Activated T-helper 2 cell treated with anti-CD3 and anti-CD28 coated beads, Interferon-gamma antibody, Interleukin-2, Interleukin-4, amounts not matched to agents 10 μg/mL and 5 μg/mL and 100 μg/mL, durations not matched to agents 14 hours and 24 hours and 36 hours (primary cell): ENCODE measurements around the gene INSL3. TPM values are rescaled to one million over a fixed set of nuclear protein-coding genes. Genes with fewer than 3 reads are reported as not detected.
A peak's percentile ranks its signal among the peaks of the same experiment; 100 is the strongest.

Source experiments
- DNase-seq: peaks from one replicate; pipeline ENCODE4 v3.0.0; 2021; ENCODE audit warnings: low spot score
- H3K27ac Mint-ChIP-seq: one replicate; pipeline ENCODE4 v1.8.0; 2021; ENCODE audit warnings: mixed read lengths
- H3K27me3 Mint-ChIP-seq: one replicate; pipeline ENCODE4 v1.8.0; 2021; ENCODE audit warnings: low read depth, mixed read lengths
- H3K36me3 Mint-ChIP-seq: one replicate; pipeline ENCODE4 v1.8.0; 2021; ENCODE audit warnings: low read depth, mixed read lengths
- H3K4me1 Mint-ChIP-seq: one replicate; pipeline ENCODE4 v1.8.0; 2021; ENCODE audit warnings: low read depth, mixed read lengths
- H3K4me3 Mint-ChIP-seq: one replicate; pipeline ENCODE4 v1.8.0; 2021; ENCODE audit warnings: low read depth, mild to moderate bottlenecking, moderate library complexity, mixed read lengths
- H3K9me3 Mint-ChIP-seq: one replicate; pipeline ENCODE4 v1.8.0; 2021; ENCODE audit warnings: mixed read lengths
- intact Hi-C: fragments of 100-400 bp; cut with micrococcal nuclease; formaldehyde crosslinking; loops from one replicate; pipeline ENCODE4 v1.15.1; 2023
- total RNA-seq: library from RNA; stranded (reverse); gene quantifications from 2 replicates; pipeline ENCODE4 v1.2.3, GENCODE V29; 2022

The INSL3 gene, protein sequence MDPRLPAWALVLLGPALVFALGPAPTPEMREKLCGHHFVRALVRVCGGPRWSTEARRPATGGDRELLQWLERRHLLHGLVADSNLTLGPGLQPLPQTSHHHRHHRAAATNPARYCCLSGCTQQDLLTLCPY
- 6.2 and 6.9 TPM in 2 replicates for total RNA-seq

DNA sequence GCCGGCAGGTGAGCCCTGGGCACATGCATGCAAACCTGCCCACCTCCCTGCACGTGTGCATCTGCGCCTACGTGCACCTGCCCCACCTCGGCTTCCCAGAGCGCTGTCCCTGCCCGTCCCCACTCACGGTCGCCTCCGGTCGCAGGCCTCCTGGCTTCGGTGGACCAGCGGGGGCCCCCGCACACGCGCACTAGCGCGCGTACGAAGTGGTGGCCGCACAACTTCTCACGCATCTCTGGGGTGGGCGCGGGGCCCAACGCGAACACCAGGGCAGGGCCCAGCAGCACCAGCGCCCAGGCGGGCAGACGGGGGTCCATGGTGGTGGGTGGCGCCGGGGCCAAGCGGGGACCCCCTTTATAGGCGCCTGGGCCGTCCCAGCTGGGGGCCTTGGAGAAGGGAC, at the start of gene INSL3:
Gene INSL3 (minus strand): TSS at position 330 of the 400 bp plus-strand sequence. CDS start 13 bp downstream, at position 317.
- no peak within 1 kb of the TSS for H3K27ac Mint-ChIP-seq

DNA sequence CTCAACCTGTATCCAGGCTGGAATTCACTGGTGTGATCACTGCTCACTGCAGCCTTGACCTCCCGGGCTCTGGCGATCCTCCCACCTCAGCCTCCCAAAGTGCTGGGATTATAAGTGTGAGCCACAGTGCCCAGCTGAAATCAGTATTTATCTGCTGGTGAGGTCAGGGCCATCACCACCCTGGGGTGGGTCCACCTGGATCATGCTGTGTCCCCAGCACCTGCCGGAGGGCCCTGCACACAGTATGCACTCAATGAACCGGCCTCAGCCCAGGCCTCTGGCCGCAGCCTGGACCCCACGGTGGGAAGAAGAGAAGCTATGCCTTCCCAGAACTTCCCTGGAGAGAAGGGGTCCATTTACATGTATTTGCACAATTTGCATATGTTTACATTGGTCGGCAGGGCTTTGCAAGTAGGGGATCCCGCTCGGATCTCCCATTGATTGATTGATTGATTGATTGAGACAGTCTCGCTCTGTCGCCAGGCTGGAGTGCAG, 47.8 kb upstream of the INSL3 start:
- H3K4me1 Mint-ChIP-seq = peaks cover 2% of the 10 kb centered on the region
- no peak overlapping the region for H3K27ac Mint-ChIP-seq
- H3K9me3 Mint-ChIP-seq = no peaks in the 10 kb centered on the region
- peaks cover 17% of the 10 kb centered on the region for H3K36me3 Mint-ChIP-seq
- no peak overlapping the region for H3K4me3 Mint-ChIP-seq
- DNase-seq = no peak
- no peaks in the 10 kb centered on the region for H3K27me3 Mint-ChIP-seq
- intact Hi-C loops = no loop called here

More for the DNA sequence above, at the start of gene INSL3:
- H3K27me3 Mint-ChIP-seq = no peaks in the 10 kb centered on the region
- no peaks in the 10 kb centered on the region for H3K4me1 Mint-ChIP-seq
- no peak within 1 kb of the TSS for H3K4me3 Mint-ChIP-seq
- no peak for DNase-seq
- peaks cover 15% of the 10 kb centered on the region for H3K36me3 Mint-ChIP-seq
- no peaks in the 10 kb centered on the region for H3K9me3 Mint-ChIP-seq
- intact Hi-C loops = no loop called here

DNA sequence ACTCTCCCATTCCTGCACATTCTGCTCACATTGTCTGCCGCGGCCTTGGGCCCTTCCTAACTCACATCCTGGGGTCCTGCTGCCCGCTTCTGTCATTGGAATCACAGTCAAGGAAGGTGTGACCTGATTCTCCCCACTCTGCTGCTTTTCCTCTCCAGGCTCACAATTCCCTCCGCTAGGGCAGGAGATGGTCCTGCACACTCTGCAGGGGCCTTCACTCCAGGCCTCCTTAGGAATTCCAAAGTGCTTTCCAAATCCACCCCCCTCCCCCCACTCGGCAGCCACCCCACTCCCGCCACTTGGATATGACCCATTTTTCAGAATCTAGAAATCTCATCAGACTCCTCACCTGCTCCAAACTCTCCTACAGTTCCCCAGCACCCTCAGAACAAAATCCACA, 47.4 kb upstream of the INSL3 start:
- H3K27ac Mint-ChIP-seq = no peak overlapping the region
- H3K9me3 Mint-ChIP-seq = no peaks in the 10 kb centered on the region
- no peak for DNase-seq
- intact Hi-C loops = no loop called here
- peaks cover 2% of the 10 kb centered on the region for H3K4me1 Mint-ChIP-seq
- no peak overlapping the region for H3K4me3 Mint-ChIP-seq
- H3K27me3 Mint-ChIP-seq = no peaks in the 10 kb centered on the region
- peaks cover 22% of the 10 kb centered on the region for H3K36me3 Mint-ChIP-seq

DNA sequence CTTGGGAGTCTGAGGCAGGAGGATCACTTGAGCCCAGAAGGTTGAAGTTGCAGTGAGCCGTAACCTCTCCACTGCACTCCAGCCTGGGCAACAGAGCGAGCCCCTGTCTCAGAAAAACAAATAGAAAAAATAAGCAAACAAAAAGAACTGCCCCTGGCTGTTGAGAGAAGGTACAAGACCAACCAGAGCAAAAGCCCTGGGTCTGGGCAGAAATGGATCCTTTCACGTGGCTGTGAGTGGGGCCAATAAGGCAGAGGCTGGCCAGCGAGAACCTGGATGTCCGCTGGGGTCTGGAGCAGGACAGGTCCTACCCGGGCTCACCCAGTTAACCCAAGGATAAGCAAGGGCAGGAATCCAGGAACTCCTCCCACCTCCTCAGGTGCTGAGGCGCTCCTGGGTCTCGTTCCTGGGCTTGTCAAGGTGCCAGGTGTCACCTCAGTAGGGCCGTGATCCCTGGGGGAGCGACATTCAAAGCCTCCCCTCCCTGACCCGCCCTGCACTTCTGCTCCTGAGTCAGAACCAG, 45.7 kb upstream of the INSL3 start:
- Mint-ChIP-seq H3K36me3 (peaks cover 36% of the 10 kb centered on the region), H3K27me3 (no peaks in the 10 kb centered on the region), H3K9me3 (no peaks in the 10 kb centered on the region), H3K27ac (no peak overlapping the region), H3K4me3 (no peak overlapping the region), H3K4me1 (peaks cover 2% of the 10 kb centered on the region)
- DNase-seq = no peak
- intact Hi-C loops = no loop called here

DNA sequence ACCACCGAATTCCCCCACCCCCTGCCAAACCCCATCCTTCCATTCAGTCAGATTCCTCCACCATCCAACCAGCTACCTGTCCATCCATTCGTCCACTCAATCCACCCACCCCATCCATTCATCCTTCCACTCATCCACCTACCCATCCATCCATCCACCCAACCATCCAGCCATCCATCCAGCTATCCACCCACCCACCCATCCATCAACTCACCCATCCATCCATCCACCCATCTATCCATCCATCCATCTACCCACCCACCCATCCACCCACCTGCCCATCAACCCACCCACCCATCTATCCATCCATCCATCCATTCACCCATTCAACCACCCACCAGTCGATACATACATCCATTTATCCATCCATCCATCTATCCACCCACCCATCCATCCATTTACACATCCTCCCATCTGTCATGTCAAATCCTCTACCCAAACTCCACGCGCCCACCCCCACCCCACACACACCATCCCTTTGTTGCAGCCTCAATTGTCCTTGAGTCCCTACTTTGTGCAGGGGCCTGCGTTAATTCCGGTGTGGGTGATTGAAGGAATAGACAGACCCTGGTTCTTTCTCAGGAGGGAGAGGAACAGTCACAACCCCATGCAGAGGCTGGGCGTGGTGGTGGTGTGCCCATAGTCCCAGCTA, 45.1 kb upstream of the INSL3 start:
- intact Hi-C loops = no loop called here
- H3K4me1 Mint-ChIP-seq = peaks cover 3% of the 10 kb centered on the region
- H3K36me3 Mint-ChIP-seq = peaks cover 42% of the 10 kb centered on the region
- H3K27me3 Mint-ChIP-seq = no peaks in the 10 kb centered on the region
- no peak overlapping the region for H3K27ac Mint-ChIP-seq
- DNase-seq = no peak
- no peaks in the 10 kb centered on the region for H3K9me3 Mint-ChIP-seq
- H3K4me3 Mint-ChIP-seq = no peak overlapping the region

DNA sequence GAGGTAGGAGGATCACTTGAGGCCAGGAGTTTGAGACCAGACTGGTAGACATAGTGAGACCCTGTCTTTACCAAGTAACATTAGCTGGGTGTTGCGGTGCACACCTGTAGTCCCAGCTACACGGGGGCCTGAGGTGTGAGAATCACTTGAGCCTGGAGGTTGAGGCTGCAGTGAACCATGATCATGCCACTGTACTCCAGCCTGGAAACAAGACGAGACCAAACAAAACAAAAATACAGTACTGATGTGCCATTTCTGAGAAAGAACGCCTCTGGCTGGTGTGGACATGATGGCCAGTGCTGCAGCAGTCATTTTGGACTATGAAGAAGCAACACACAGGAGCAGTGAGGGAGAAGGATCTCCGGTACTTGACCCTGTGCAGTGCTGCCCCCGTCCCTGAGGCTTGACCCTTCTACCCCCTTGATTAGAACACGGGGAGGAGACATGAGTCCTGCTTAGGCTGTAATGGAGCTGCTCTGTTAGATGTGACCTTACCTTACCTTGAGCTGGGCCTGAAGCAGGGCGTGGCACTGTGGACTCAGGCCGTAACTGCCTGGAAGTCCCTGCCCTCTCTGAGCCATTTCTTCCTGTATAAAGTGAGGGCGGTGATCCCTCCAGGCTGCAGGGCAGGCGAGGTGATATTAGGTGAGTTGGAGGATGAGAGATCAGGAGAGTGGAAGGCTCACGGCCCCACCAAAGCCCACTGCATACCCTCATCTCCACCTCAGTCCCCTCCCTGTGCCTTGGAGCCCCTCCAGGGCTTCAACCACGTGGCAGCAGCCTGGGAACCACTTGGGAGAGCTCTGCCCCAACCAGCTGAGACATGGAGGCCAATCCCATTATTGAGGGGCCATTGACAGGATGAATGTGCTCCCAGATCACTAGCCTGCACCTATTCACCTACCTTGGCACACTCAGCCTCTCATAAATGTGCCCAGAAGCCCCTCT, 44.3 kb upstream of the INSL3 start:
- Mint-ChIP-seq H3K27me3 (no peaks in the 10 kb centered on the region), H3K4me1 (peaks cover 9% of the 10 kb centered on the region), H3K4me3 (no peak overlapping the region), H3K36me3 (peaks cover 50% of the 10 kb centered on the region), H3K9me3 (no peaks in the 10 kb centered on the region), H3K27ac (peak overlapping the region; percentile 42)
- DNase-seq = no peak
- intact Hi-C loops = no loop called here

DNA sequence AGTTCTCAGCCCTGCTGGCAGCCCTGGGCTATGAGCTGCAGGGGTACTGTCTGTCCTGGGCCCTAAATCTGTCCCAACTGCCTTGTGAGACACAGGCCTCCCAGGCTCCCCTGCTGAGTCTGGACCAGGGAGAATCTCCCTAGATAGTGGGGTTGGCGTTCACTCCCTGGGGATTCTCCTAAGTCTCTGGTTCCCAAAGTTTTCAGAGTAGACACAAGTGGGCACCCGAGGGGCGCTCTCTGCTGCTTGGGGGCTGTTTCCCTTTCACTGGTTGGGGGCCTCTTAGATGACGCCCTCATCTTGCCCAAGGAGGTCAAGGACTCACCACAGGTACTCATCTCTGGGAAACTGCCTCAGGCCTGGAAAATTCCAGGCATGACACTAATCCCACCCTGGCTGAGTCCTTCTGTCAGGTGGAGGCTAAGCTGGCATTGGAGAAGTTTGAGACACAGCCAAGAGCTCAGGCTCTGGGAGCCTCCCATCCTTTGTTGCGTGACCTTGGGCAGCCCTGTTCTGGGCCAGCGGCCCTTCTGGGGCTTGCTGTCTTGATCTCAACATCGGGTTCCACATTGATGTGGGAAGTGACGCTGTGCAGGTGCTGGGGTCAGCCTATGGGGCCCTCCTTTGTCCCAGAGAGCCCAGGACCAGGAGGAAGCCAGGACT, 42.3 kb upstream of the INSL3 start:
- Mint-ChIP-seq H3K4me1 (peaks cover 14% of the 10 kb centered on the region), H3K4me3 (peak overlapping the region; percentile 51), H3K27me3 (no peaks in the 10 kb centered on the region), H3K27ac (no peak overlapping the region), H3K9me3 (no peaks in the 10 kb centered on the region), H3K36me3 (peaks cover 62% of the 10 kb centered on the region)
- DNase-seq = no peak
- intact Hi-C loops = no loop called here

DNA sequence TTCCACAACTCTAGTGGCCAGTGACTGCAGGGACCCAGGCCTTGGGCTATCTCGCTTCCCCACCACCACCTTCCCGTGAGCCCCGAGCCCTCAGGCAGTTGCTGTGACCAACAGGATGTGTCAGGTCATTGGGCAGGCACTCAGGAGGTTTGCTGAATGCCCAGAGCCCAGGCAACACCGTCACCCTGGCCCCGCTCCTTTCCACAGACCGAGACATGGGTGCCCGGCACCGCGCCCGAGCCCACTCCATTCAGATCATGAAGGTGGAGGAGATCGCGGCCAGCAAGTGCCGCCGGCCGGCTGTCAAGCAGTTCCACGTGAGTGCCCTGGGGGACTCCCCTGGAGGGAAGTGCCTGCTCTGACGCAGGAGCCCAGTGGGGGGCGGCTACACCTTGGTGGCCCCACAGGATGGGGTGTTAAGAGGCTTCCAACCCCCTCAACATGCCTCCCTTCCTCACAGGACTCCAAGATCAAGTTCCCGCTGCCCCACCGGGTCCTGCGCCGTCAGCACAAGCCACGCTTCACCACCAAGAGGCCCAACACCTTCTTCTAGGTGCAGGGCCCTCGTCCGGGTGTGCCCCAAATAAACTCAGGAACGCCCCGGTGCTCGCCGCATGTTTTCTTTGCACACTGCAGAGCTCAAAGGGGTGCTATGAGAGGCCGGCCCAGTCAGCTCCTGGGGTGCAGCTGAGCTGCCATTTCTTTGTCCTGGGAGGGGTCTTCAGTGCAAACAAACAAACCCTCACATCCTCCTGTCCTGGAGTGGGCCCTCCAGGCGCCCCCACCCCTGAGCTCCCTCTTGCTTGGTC, 41.6 kb upstream of the INSL3 start:
- intact Hi-C loops = no loop called here
- Mint-ChIP-seq H3K4me1 (peaks cover 14% of the 10 kb centered on the region), H3K27me3 (no peaks in the 10 kb centered on the region), H3K36me3 (peaks cover 62% of the 10 kb centered on the region), H3K4me3 (peak overlapping the region; percentile 67), H3K27ac (peak overlapping the region; percentile 73), H3K9me3 (no peaks in the 10 kb centered on the region)
- no peak for DNase-seq

DNA sequence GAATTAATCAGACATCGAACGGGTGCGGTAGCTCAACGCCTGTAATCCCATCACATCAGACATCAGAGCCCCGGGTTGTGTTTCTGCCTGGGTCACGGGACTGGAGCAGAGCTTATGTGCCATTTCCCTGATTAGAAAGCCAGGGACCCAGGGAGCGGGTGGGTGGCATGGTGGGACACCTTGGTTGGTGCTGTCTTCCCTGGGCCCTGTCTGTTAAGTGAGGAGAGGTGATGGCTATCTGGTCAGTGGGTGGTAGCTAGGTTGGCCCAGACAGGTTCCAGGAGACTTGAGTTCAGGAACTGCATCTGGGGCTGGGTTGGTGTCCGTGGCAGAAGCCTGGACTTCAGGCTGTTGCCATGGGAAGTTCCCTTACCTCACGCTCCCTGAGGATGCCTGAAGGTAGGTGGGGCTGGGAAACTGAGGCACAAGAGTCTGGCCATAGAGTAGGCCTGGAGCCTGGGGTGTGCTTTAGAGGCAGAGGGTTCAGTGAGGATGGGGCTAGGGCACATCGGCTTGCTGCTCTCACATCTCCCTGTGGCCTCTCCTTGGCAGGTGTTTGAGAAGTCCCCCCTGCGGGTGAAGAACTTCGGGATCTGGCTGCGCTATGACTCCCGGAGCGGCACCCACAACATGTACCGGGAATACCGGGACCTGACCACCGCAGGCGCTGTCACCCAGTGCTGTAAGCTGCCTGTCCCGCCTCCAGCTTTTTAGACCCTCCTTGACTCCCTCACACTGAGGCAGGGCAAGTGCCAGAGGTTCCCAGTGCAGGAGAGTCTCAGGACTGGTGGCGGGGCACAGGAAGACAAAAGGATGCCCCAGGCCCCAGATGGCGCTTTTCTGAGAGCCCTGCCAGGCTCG, 40.5 kb upstream of the INSL3 start:
- Mint-ChIP-seq H3K9me3 (no peaks in the 10 kb centered on the region), H3K27me3 (no peaks in the 10 kb centered on the region), H3K4me1 (peaks cover 14% of the 10 kb centered on the region), H3K4me3 (peak overlapping the region; percentile 99), H3K36me3 (peaks cover 62% of the 10 kb centered on the region), H3K27ac (peak overlapping the region; percentile 99)
- no peak for DNase-seq
- intact Hi-C loops = no loop called here

DNA sequence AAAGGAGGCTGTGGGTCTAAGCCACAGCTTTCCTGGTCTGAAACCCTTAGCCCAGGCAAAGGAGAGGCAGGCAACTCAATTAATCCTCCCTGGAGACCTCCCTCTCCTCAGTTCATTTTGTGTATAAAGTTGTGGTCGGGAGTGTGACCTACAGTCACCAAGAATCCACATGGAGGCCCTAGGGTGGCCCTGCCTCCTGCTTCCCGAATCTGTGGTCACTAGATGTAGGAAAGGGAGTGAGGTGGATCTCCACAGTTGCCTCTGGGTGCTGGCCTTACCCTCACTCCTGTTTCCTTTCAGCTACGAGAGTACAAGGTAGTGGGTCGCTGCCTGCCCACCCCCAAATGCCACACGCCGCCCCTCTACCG, 39.7 kb upstream of the INSL3 start:
- H3K4me1 Mint-ChIP-seq = peaks cover 14% of the 10 kb centered on the region

DNA sequence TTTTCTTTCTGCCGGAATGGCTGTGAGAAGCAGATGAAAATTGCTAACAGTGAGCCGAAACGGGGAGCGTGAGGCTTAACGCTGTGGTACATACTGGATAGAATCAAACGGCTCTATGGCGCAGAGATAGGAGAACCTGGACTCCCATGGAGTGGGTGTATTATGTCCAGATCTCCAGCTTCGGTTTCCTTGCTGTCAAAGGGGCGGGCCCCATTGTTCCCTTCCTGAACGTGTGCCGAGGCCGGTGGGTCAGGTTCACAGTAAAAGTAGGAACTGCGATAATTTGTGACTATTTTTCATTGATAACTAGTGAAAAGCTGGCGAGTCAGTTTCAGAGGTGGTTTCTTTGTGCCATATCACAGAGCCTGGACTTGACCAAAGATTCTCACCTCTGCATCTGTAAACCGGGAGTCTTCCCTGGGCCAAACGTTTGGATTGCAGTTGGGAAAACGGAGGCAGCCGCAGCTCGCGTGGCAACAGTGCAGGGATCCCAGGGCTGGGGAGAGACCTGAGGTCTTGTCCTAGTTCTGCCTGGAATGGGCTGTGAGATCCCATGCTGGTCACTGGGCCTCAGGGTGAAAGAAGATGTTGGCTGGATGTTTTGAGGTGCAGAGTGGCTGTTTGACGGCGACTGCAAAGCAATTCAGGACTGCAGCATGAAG, 39.1 kb upstream of the INSL3 start:
- Mint-ChIP-seq H3K9me3 (no peaks in the 10 kb centered on the region), H3K27ac (peak overlapping the region; percentile 99)

More for the DNA sequence above, 39.7 kb upstream of the INSL3 start:
- intact Hi-C loops = no loop called here
- H3K27ac Mint-ChIP-seq = peak overlapping the region; percentile 99
- DNase-seq = no peak
- peaks cover 59% of the 10 kb centered on the region for H3K36me3 Mint-ChIP-seq
- peak overlapping the region; percentile 99 for H3K4me3 Mint-ChIP-seq
- no peaks in the 10 kb centered on the region for H3K27me3 Mint-ChIP-seq
- no peaks in the 10 kb centered on the region for H3K9me3 Mint-ChIP-seq

More for the DNA sequence above, 39.1 kb upstream of the INSL3 start:
- Mint-ChIP-seq H3K27me3 (no peaks in the 10 kb centered on the region), H3K4me3 (peak overlapping the region; percentile 99), H3K4me1 (peaks cover 16% of the 10 kb centered on the region), H3K36me3 (peaks cover 57% of the 10 kb centered on the region)
- no peak for DNase-seq
- intact Hi-C loops = no loop called here
